Naive B cell (primary cell): ENCODE data around the gene PSEN1. TPM values are rescaled to one million over a fixed set of nuclear protein-coding genes. Genes with fewer than 3 reads are reported as not detected.
A peak's percentile ranks its signal among the peaks of the same experiment; 100 is the strongest.

Source experiments
- ATAC-seq, 2 donors: fragments of 150-1000 bp; cut with Tn5 transposase; 2 replicates each; pipeline ENCODE4 v1.10.0; 2021; ENCODE audit warnings: low read depth in 2 of 2, mild to moderate bottlenecking in 2 of 2, moderate library complexity in 2 of 2
- DNase-seq: peaks from one replicate; pipeline ENCODE4 v3.0.0; 2022
- H3K27ac Mint-ChIP-seq, 6 donors: one replicate each; pipeline ENCODE4 v1.8.0; 2020 to 2022; ENCODE audit warnings: mild to moderate bottlenecking in 6 of 6, mixed read lengths in 6 of 6, moderate library complexity in 5 of 6, inconsistent platforms in 2 of 6
- H3K27me3 Mint-ChIP-seq, 3 donors: one replicate each; pipeline ENCODE4 v1.8.0; 2021 to 2022; ENCODE audit warnings: mixed read lengths in 3 of 3, mild to moderate bottlenecking in 1 of 3
- H3K36me3 Mint-ChIP-seq, 2 donors: one replicate each; pipeline ENCODE4 v1.8.0; 2020 to 2022; ENCODE audit warnings: mixed read lengths in 2 of 2, inconsistent platforms in 1 of 2, mild to moderate bottlenecking in 1 of 2
- H3K4me1 Mint-ChIP-seq, 3 donors: one replicate each; pipeline ENCODE4 v1.8.0; 2020 to 2022; ENCODE audit warnings: mixed read lengths in 3 of 3, inconsistent platforms in 1 of 3, mild to moderate bottlenecking in 1 of 3, moderate library complexity in 1 of 3
- H3K4me3 Mint-ChIP-seq, 8 donors: one replicate each; pipeline ENCODE4 v1.8.0; 2020 to 2022; ENCODE audit warnings: mild to moderate bottlenecking in 8 of 8, mixed read lengths in 8 of 8, moderate library complexity in 8 of 8, inconsistent platforms in 2 of 8
- H3K9me3 Mint-ChIP-seq, 7 donors: one replicate each; pipeline ENCODE4 v1.8.0; 2020 to 2022; ENCODE audit warnings: mixed read lengths in 7 of 7, mild to moderate bottlenecking in 5 of 7, inconsistent platforms in 2 of 7, moderate library complexity in 1 of 7
- polyA plus RNA-seq, 6 donors: library from polyadenylated mRNA; unstranded; fragments of 300-500 nt; fragmentation: Illumina TruSeq; gene quantifications; one replicate each; pipeline ENCODE4 v1.2.3, GENCODE V29; 2021; ENCODE audit warnings: low read depth in 6 of 6

PSEN1 gene
- polyA plus RNA-seq, 6 donors from 2014 or later, result 30.9 to 46.2 (median 36.8) TPM

DNA sequence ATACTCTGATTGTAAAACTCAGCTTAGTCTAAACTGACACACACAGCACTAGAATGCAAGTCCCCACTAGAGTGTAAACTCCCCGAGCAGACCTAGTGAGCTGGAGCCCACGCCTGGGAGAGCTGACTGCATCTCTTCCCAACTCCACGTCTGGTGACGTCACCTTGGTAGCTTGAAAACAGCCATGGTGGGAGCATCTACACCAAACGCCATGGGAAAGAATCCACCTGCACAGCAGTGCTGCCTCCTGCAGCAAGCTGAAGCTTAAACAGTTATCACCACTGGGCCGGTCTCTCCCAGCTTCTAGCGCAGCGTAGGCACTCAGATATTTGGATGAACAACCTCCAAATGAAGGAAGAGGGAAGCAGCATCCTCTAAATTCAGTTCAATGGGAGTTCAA lies 96.7 kb downstream of the PSEN1 start:
- ATAC-seq (no peak), DNase-seq (no peak)
- H3K27me3 Mint-ChIP-seq, result peaks cover 29 to 49% (median 49%) of the 10 kb centered on the region in 3 donors
- no peak overlapping the region for H3K4me3 Mint-ChIP-seq
- H3K9me3 Mint-ChIP-seq, result no peaks in the 10 kb centered on the region
- peaks cover 17 to 30% (median 19%) of the 10 kb centered on the region in 3 donors for H3K4me1 Mint-ChIP-seq
- H3K27ac Mint-ChIP-seq, result no peak overlapping the region
- H3K36me3 Mint-ChIP-seq, result peaks cover 0 to 17% of the 10 kb centered on the region in 2 donors

DNA sequence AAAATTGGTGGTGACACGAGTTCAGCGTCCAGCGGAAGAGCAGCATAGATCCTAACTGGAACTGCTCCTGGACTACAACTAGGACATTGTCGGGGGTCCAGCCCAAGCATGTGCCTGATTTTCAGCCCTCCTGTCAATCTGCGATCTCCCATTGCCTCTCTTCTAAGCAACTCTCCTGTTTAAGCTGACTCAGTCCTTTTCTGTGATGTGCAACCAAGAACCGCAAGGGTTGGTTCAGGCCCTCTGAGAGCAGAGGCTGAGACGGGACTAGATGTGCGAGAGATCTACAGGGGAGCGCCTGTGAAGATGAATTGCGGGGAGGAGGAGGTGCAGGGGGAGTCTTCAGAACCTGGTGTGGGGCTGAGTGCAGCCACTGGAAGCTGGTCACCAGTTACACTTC lies 97.3 kb downstream of the PSEN1 start:
- DNase-seq, result no peak
- Mint-ChIP-seq H3K27me3 (peaks cover 32 to 50% (median 49%) of the 10 kb centered on the region in 3 donors), H3K4me1 (peaks cover 20 to 36% (median 22%) of the 10 kb centered on the region in 3 donors), H3K27ac (no peak overlapping the region), H3K9me3 (no peaks in the 10 kb centered on the region), H3K4me3 (no peak overlapping the region), H3K36me3 (peaks cover 0 to 11% of the 10 kb centered on the region in 2 donors)
- ATAC-seq, result no peak

DNA sequence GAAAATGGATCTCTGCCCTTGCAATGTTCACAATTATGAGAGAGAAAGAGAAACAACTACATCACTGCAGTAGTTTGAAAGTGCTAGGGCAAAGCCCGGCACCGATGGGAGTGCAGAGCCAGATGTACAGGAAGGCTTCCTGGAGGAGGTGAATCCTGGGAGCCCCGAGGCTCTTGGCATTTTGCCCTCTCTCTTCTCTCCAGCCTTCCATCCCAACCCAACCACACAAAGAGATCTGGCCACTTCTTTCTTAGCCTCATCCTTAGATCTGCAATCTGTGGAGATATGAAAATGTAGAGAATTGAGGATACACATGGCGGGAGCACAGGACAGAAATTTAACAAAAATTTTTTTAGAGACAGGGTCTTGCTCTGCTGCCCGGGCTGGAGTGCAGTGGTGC lies 97.7 kb downstream of the PSEN1 start:
- H3K4me3 Mint-ChIP-seq, result no peak overlapping the region
- H3K9me3 Mint-ChIP-seq, result no peaks in the 10 kb centered on the region
- peaks cover 25 to 40% (median 27%) of the 10 kb centered on the region in 3 donors for H3K4me1 Mint-ChIP-seq
- H3K36me3 Mint-ChIP-seq, result peaks cover 0 to 9% of the 10 kb centered on the region in 2 donors
- H3K27ac Mint-ChIP-seq, result no peak overlapping the region
- DNase-seq (no peak), ATAC-seq (no peak)
- peaks cover 37 to 55% (median 51%) of the 10 kb centered on the region in 3 donors for H3K27me3 Mint-ChIP-seq

DNA sequence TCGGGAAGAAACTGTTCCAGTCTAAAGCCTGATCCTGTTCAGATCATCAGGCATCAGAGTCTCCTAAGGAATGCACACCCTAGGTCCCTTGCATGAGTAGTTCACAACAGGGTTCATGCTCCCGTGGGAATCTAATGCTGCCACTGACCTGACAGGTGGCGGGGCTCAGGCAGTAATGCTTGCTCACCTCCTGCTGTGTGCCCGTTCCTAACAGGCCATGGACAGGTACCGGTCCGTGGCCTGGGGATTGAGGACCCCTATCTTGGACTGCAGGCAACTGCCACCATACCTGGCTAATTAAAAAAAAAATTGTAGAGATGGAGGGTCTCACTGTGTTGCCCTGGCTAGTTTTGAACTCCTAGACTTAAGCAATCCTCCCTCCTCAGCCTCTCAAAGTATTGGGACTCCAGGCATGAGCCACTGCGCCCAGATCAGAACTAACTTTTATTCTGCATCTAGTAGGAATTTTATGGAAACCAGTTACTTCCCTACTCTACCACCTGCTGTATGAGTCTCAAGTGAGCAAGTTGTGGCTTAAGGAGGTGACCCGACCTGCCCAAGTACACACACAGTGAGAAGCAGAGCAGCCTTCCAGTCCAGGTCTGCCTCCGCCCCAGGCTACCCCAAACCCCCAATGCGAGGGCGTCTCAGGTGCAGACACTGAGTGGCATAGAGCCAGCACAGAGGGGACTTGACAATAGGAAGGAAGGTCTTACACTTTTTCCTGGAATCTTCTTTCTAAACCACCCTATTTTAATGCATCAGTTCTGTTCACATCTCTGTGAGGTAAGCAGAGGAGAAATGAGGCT lies 98.5 kb downstream of the PSEN1 start:
- peaks cover 42 to 63% (median 57%) of the 10 kb centered on the region in 3 donors for H3K27me3 Mint-ChIP-seq
- ATAC-seq (no peak), DNase-seq (no peak)
- H3K9me3 Mint-ChIP-seq, result no peaks in the 10 kb centered on the region
- H3K36me3 Mint-ChIP-seq, result peaks cover 0 to 9% of the 10 kb centered on the region in 2 donors
- H3K4me1 Mint-ChIP-seq, result peaks cover 30 to 47% (median 31%) of the 10 kb centered on the region in 3 donors
- H3K4me3 Mint-ChIP-seq, result peak overlapping the region in 1 of 8 donors; percentile 9
- no peak overlapping the region for H3K27ac Mint-ChIP-seq

DNA sequence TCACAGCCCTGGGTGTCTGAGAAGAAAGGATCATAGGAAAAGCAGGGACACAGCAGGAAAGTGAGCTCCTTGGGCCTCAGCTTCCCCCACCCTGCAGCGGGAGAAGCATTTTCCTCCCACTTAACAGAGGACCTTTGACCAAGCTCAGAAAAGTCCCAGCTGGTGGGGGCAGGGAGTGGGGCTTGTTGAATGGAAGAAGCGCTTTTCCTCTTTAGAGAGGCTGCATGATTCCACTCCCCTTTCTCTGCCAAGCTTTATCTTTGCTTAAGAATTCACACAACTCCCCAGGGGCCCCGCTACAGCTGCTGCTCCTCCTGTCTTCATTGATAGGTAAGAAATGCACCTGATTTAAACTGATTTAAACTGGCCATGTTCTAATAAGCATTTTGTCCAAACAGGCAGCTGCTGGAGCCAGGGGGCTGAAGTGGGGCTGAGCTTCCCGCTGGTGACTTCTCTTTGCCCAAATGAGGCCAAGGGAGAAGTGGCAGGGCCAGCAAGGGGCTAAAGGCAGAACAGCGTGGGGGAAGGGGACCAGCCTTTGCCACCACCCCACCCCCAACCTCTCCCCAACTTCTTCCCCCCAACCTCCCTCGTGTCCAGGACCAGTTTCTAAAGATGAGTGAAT lies 99.3 kb downstream of the PSEN1 start:
- no peak for DNase-seq
- peak overlapping the region in 2 of 6 donors; percentile 3 to 63 for H3K27ac Mint-ChIP-seq
- H3K4me3 Mint-ChIP-seq, result peak overlapping the region in 5 of 8 donors; percentile 9 to 94 (median 87)
- no peaks in the 10 kb centered on the region for H3K9me3 Mint-ChIP-seq
- peaks cover 0 to 9% of the 10 kb centered on the region in 2 donors for H3K36me3 Mint-ChIP-seq
- peaks cover 34 to 55% (median 35%) of the 10 kb centered on the region in 3 donors for H3K4me1 Mint-ChIP-seq
- H3K27me3 Mint-ChIP-seq, result peaks cover 44 to 70% (median 64%) of the 10 kb centered on the region in 3 donors
- ATAC-seq, result no peak

DNA sequence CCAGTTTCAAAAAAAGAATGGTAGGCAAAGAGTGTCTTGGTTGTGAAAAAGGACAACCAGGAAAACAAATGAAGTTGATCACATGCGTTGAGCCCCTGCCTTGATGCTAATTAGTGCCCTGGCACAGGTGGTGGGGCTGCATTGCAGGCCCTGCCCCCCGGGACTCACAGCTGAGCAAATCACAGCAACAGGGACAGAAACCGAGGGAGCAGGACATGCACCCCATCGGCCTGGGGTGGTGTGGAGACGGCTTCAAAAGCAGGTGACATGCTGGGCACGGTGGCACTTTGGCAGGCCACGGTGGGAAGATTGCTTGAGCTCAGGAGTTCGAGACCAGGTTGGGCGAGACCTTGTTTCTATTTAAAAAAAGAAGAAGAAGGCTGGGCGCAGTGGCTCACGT lies 99.8 kb downstream of the PSEN1 start:
- Mint-ChIP-seq H3K4me3 (peak overlapping the region in 7 of 8 donors; percentile 28 to 94 (median 84)), H3K27ac (peak overlapping the region in 1 of 6 donors; percentile 3), H3K36me3 (peaks cover 0 to 9% of the 10 kb centered on the region in 2 donors), H3K9me3 (no peaks in the 10 kb centered on the region), H3K4me1 (peaks cover 39 to 60% (median 41%) of the 10 kb centered on the region in 3 donors), H3K27me3 (peaks cover 49 to 71% (median 67%) of the 10 kb centered on the region in 3 donors)
- no peak for ATAC-seq
- DNase-seq, result no peak

DNA sequence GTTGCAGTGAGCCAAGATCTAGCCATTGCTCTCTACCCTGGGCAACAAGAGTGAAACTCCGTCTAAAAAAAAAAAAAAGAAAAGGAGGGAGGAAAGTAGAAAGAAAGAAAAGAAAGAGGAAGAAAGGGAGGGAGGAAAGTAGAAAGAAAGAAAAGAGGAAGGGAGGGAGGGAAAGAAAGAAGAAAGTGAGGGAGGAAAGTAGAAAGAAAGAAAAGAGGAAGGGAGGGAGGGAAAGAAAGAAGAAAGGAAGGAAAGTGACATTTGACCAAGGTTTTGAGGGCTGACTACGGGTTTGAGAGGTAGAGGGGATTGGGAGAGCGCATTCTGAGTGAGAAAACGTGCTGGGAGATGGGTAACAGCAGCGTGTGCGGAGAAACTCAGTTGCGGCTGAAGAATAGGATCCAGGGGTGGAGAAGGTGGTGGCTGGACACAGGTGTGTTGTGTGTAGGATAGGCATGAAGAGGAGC lies 100.5 kb downstream of the PSEN1 start:
- Mint-ChIP-seq H3K9me3 (no peaks in the 10 kb centered on the region), H3K27me3 (peaks cover 51 to 77% (median 73%) of the 10 kb centered on the region in 3 donors), H3K4me1 (peaks cover 45 to 67% (median 47%) of the 10 kb centered on the region in 3 donors), H3K4me3 (peak overlapping the region; percentile 66 to 94 (median 86)), H3K27ac (peak overlapping the region in 2 of 6 donors; percentile 53 to 80), H3K36me3 (peaks cover 0 to 9% of the 10 kb centered on the region in 2 donors)
- DNase-seq (no peak), ATAC-seq (peak in 1 of 2 donors; percentile 17)

DNA sequence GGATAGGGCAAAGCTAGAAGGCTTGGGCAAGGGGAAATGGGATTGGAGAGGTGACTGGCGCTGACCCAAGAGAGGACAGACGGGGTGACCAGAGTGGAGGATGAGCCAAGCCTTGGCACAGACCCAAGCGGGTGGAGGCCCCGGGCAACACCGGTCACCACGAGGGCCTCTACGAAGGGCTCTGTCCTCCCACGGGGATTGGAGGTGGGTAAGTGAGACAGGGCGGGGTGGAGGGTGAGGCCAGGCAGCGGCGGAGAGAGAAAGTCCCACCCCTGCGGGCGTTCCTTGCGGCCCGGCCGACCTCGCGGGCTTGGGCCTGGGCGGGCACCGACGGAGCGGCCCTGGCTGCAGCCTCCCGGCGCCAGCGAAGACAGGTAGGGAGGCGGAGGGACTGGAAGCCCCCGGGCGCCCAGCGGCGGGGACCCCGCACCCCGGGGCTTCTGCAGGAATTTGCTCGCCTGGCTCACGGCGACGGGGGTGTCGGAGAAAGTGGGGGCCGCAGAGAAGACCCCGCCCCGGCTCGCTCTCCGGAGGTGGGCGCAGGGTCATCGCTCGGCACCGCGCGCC lies 101.0 kb downstream of the PSEN1 start, which contains the start of gene PAPLN:
PAPLN (plus strand) TSS at position 288 of the 567 bp plus-strand sequence. CDS start 2,273 bp downstream, outside the sequence.
- Mint-ChIP-seq H3K9me3 (no peaks in the 10 kb centered on the region), H3K27me3 (peaks cover 51 to 80% (median 77%) of the 10 kb centered on the region in 3 donors), H3K4me1 (peaks cover 48 to 72% (median 50%) of the 10 kb centered on the region in 3 donors), H3K36me3 (peaks cover 0 to 9% of the 10 kb centered on the region in 2 donors), H3K27ac (peak within 1 kb of the TSS in 2 of 6 donors; percentile 53 to 80), H3K4me3 (peak within 1 kb of the TSS; percentile 66 to 94 (median 86))
- DNase-seq, result no peak
- ATAC-seq, result peak; percentile 42 to 48

DNA sequence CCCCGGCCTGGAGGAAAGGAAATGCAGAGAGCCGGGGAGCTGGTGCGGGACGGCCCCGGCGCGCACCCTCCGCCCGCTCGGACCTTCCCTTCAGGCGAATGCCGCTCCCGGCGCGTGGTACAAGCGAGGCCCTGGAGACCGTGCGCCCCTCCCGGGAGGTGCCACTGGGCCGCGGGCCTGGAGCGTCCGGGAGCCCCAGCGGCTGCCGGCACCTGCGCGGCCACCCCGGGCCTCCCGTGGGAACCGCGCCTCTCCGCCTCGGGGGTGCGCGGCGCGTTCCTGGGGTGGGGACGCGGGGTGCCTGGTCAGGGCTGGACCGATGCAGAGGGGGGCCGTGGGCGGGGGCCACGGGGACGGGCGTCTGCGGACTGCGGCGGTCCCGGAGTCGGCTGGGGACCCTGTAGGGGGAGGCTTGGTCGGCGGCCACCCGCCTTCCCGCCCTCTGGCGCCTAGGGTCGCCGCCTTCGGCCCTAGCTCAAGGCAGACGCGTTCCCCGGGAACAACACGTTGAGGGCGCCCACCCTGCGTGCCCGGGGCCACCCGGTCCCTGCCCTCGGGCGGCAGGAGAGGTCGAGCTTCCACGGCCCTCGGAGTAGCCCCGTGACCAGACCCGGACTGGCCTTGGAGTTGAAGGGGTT lies 101.6 kb downstream of the PSEN1 start:
- H3K4me3 Mint-ChIP-seq, result peak overlapping the region; percentile 63 to 92 (median 78)
- no peak overlapping the region for H3K27ac Mint-ChIP-seq
- ATAC-seq (peak; percentile 16 to 23), DNase-seq (no peak)
- no peaks in the 10 kb centered on the region for H3K9me3 Mint-ChIP-seq
- H3K27me3 Mint-ChIP-seq, result peaks cover 56 to 80% (median 79%) of the 10 kb centered on the region in 3 donors
- peaks cover 0 to 9% of the 10 kb centered on the region in 2 donors for H3K36me3 Mint-ChIP-seq
- peaks cover 52 to 78% (median 55%) of the 10 kb centered on the region in 3 donors for H3K4me1 Mint-ChIP-seq

DNA sequence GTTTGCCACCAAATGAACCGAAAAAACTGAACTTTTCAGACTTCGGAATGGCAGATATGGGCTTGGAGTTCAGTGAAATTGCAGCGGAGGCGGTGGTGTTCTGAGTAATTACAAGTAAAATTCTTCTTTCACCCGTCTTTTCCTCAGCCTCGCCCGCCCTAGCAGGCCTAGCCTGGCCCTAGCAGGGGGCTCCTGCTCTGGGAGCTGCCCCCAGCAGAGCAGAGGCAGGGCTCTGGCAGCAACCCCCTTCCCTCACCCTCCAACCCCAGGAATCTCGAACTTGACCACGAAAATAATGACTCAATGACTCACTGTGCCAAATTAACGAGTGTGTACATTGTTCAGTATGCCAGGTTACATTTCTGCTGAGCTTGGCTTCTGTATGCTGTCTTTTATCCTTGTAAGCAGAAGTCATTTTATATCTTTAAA lies 102.1 kb downstream of the PSEN1 start:
- ATAC-seq (no peak), DNase-seq (no peak)
- H3K4me1 Mint-ChIP-seq, result peaks cover 57 to 83% (median 60%) of the 10 kb centered on the region in 3 donors
- H3K4me3 Mint-ChIP-seq, result peak overlapping the region; percentile 51 to 87 (median 68)
- peaks cover 0 to 9% of the 10 kb centered on the region in 2 donors for H3K36me3 Mint-ChIP-seq
- peaks cover 57 to 79% (median 79%) of the 10 kb centered on the region in 3 donors for H3K27me3 Mint-ChIP-seq
- no peaks in the 10 kb centered on the region for H3K9me3 Mint-ChIP-seq
- H3K27ac Mint-ChIP-seq, result no peak overlapping the region

DNA sequence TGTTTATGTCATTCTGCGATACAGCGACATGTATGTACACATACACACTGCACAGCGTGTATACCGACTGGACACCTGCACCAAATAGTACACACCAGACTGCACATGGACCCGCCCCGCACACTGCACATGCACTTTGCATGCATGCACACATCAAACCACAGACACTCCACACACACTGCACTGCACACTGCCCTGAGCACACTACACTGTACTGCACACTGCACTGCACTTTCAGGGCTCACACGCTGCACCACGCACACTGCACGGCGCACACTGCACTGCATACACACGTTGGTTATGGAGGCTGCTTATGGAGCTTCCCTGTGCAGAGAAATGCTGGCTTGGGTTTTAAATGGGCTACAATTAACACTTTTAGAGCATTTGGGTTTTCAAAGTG lies 102.6 kb downstream of the PSEN1 start:
- Mint-ChIP-seq H3K4me1 (peaks cover 61 to 84% (median 65%) of the 10 kb centered on the region in 3 donors), H3K4me3 (peak overlapping the region in 5 of 8 donors; percentile 64 to 87 (median 79)), H3K9me3 (no peaks in the 10 kb centered on the region), H3K36me3 (peaks cover 0 to 9% of the 10 kb centered on the region in 2 donors), H3K27ac (no peak overlapping the region), H3K27me3 (peaks cover 54 to 77% (median 74%) of the 10 kb centered on the region in 3 donors)
- ATAC-seq (peak in 1 of 2 donors; percentile 14), DNase-seq (no peak)

DNA sequence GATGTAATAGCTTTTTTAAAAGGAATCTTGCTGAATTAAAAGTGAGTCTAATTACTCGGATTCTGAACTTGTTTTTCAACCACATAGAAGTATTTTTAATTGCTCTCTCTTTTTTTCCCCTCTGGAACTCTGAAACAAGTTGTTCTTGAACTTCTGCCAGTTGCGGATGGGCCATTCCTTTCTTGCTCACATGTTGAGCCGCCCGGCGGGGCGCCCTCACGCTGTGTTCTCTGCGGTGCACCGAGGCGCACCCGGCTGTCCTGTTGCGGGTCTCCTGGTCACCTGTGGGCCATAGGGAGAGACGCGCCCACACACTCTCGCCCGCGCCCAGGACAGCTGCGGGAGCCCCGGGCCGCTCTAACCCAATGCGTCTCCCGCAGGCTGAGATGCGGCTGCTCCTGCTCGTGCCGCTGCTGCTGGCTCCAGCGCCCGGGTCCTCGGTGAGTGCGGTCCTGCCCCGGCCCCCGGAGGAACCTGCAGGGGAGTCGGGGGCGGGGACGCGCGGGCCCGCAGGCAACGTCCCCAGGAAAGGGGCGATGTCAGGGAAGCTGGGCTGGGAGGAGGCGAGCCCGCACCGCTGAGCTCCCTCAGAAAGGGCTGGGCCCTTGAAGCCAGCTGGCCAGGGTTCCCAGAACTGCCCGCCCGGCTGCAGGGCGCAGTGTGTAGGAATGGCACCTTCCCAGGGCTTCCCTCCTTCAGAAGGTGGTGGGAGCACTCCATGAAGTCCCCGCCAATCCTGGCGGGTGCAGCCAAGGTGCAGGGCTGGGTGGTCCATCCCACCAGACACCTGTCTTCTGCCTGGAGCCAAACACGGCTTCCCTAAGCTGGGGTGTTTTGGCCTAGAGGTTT lies 103.3 kb downstream of the PSEN1 start:
- peak overlapping the region; percentile 51 to 87 (median 68) for H3K4me3 Mint-ChIP-seq
- H3K4me1 Mint-ChIP-seq, result peaks cover 61 to 87% (median 66%) of the 10 kb centered on the region in 3 donors
- no peaks in the 10 kb centered on the region for H3K9me3 Mint-ChIP-seq
- DNase-seq, result no peak
- no peak for ATAC-seq
- H3K27ac Mint-ChIP-seq, result no peak overlapping the region
- peaks cover 0 to 9% of the 10 kb centered on the region in 2 donors for H3K36me3 Mint-ChIP-seq
- H3K27me3 Mint-ChIP-seq, result peaks cover 51 to 72% (median 68%) of the 10 kb centered on the region in 3 donors
